HG02870 (cell line): ENCODE measurements around the gene NEK5.
"Not testable (repeated sequence)": the region's sequence is repeated elsewhere in the genome, so short reads cannot be mapped to it uniquely, and the experiment has no call there.

Source experiments
- ATAC-seq: cut with Tn5 transposase; IDR thresholded peaks from one replicate; pipeline ENCODE4 v1.9.1; 2021; ENCODE audit warnings: mild to moderate bottlenecking, moderate library complexity; ENCODE audit not compliant: unreplicated experiment

Gene NEK5

GRCh38 chr13:52082601-52083000 lies 46.3 kb downstream of the NEK5 start:
- ATAC-seq: no peak

GRCh38 chr13:52079891-52080290 lies 49.0 kb downstream of the NEK5 start:
- not testable (repeated sequence) for ATAC-seq

- ATAC-seq: no peak
Observed at GRCh38 chr13:52070929-52071523, 57.8 kb downstream of the NEK5 start.

GRCh38 chr13:52067237-52067636 lies 61.6 kb downstream of the NEK5 start:
- no peak for ATAC-seq

GRCh38 chr13:52061587-52061986 lies 67.3 kb downstream of the NEK5 start:
- no peak for ATAC-seq

- ATAC-seq: not testable (repeated sequence)
Observed at GRCh38 chr13:52061064-52061463, 67.8 kb downstream of the NEK5 start.

GRCh38 chr13:52053460-52053859 lies 75.4 kb downstream of the NEK5 start:
- ATAC-seq: no peak

- no peak for ATAC-seq
Observed at GRCh38 chr13:52051400-52051799, 77.5 kb downstream of the NEK5 start.

GRCh38 chr13:52048516-52048915 lies 80.4 kb downstream of the NEK5 start:
- ATAC-seq: no peak

- ATAC-seq: no peak
Observed at GRCh38 chr13:52047463-52047862, 81.4 kb downstream of the NEK5 start.

- ATAC-seq: no peak
Observed at GRCh38 chr13:52043675-52044074, 85.2 kb downstream of the NEK5 start.

GRCh38 chr13:52036037-52036436 lies 92.8 kb downstream of the NEK5 start:
- no peak for ATAC-seq

- no peak for ATAC-seq
Observed at GRCh38 chr13:52034616-52035226, 94.2 kb downstream of the NEK5 start.

GRCh38 chr13:52033039-52033438 lies 95.8 kb downstream of the NEK5 start:
- ATAC-seq: peak; percentile 58

GRCh38 chr13:52030401-52030800 lies 98.5 kb downstream of the NEK5 start:
- not testable (repeated sequence) for ATAC-seq

- no peak for ATAC-seq
Observed at GRCh38 chr13:52029569-52029968, 99.3 kb downstream of the NEK5 start.

GRCh38 chr13:52027832-52028231 lies 101.0 kb downstream of the NEK5 start:
- ATAC-seq: no peak

- ATAC-seq: no peak
Observed at GRCh38 chr13:52026246-52026626, 102.6 kb downstream of the NEK5 start.

GRCh38 chr13:52025475-52026245 lies 103.2 kb downstream of the NEK5 start:
- ATAC-seq: no peak

GRCh38 chr13:52024481-52024880 lies 104.4 kb downstream of the NEK5 start, which contains the start of gene UTP14C:
Gene UTP14C, plus strand, starts transcription at chr13:52024691. Its CDS starts 4,114 bp downstream, at chr13:52028805.
- ATAC-seq: no peak

GRCh38 chr13:52022356-52022755 lies 106.5 kb downstream of the NEK5 start:
- no peak for ATAC-seq

GRCh38 chr13:52020191-52020590 lies 108.7 kb downstream of the NEK5 start:
- ATAC-seq: no peak
